Measurements from ENCODE around the gene STAT5A.

The STAT5A gene

DNA sequence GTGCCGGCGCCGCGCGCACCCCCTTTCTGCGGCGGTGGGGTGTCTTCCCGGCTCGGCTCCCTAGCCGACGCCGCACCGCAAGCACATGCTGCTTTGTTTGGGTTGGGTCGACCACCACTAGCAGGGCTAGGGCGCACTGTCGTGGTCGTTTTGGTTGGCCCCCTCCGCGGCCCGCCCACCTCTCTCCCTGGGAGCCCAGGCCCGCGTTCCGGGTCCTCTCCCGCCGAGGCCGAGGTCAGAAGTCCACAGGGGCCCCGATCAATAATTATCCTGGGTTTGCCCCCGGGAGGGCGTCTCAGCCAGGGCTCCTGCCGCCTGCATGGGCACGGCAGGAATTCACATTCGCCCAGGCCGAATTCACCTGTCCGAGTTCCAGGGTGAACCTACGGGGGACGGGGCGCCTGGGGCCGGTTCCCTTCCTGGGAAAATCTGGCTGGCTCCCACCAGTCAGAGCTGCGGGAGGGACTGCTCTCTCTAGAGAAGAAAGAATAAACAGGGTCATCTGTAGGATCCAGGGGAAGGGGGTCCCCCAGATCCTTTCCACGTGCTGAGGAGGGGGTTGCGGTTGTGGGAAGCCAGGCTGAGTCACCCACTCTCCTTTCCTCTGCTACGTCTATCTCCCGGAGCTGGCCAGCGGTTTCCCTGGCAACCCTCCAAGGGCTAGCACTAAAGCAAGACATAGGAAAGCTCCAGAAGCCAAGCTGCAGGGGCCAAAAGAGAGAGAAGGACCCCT is 11.5 kb upstream of the STAT5A start (continued):
- TF ChIP-seq ZBTB8A (tag by site-specific recombination; IDR thresholded peaks at IDR 0.05) = peak; percentile 58; the same call in 1 of the 2 replicates
- TF ChIP-seq ZEB2 (tag by site-specific recombination; IDR thresholded peaks at IDR 0.05) = peak; percentile 34; the same call in 1 of the 2 replicates
- peak; percentile 40; the same call in 1 of the 2 replicates for TF ChIP-seq KLF9 (tag by site-specific recombination; IDR thresholded peaks at IDR 0.05; ENCODE audit: low read depth)
- TF ChIP-seq ZNF560 (tag by site-specific recombination; IDR thresholded peaks at IDR 0.05; ENCODE audit: borderline replicate concordance) = no peak
- 0 out of 2 replicates have a peak, but pooled peaks have one; percentile 21 for TF ChIP-seq ZNF423 (tag by site-specific recombination; IDR thresholded peaks at IDR 0.05)
- TF ChIP-seq ZNF341 (tag by site-specific recombination; IDR thresholded peaks at IDR 0.05; ENCODE audit: low read depth) = peak; percentile 40; the same call in 1 of the 2 replicates
- TF ChIP-seq ZNF335 (tag by site-specific recombination; conservative IDR thresholded peaks at IDR 0.05) = peak; percentile 97
- no peak for TF ChIP-seq ZNF266 (tag by site-specific recombination; IDR thresholded peaks at IDR 0.05; ENCODE audit: low read depth)
- TF ChIP-seq, protein P1, sequence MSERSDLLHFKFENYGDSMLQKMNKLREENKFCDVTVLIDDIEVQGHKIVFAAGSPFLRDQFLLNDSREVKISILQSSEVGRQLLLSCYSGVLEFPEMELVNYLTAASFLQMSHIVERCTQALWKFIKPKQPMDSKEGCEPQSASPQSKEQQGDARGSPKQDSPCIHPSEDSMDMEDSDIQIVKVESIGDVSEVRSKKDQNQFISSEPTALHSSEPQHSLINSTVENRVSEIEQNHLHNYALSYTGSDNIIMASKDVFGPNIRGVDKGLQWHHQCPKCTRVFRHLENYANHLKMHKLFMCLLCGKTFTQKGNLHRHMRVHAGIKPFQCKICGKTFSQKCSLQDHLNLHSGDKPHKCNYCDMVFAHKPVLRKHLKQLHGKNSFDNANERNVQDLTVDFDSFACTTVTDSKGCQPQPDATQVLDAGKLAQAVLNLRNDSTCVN (tag by site-specific recombination; optimal IDR thresholded peaks at IDR 0.05) = peak; percentile 56
- TF ChIP-seq HOXC10 (CRISPR knock-in tag; IDR thresholded peaks at IDR 0.05) = no peak
- TF ChIP-seq GLIS1 (tag by site-specific recombination; IDR thresholded peaks at IDR 0.05) = peak; percentile 95
- no peak for TF ChIP-seq MYNN (tag by site-specific recombination; IDR thresholded peaks at IDR 0.05; ENCODE audit: borderline replicate concordance)
- no peak for TF ChIP-seq ZBTB7A (tag by site-specific recombination; IDR thresholded peaks at IDR 0.05; ENCODE audit: low read depth)
- TF ChIP-seq ZSCAN30 (tag by site-specific recombination; IDR thresholded peaks at IDR 0.05) = 0 out of 2 replicates have a peak, but pooled peaks have one; percentile 10
- TF ChIP-seq ZNF621 (tag by site-specific recombination; IDR thresholded peaks at IDR 0.05) = no peak
- TF ChIP-seq ZNF629 (tag by site-specific recombination; IDR thresholded peaks at IDR 0.05) = peak; percentile 17; the same call in 1 of the 2 replicates
- TF ChIP-seq ZNF391 (tag by site-specific recombination; IDR thresholded peaks at IDR 0.05; ENCODE audit: borderline replicate concordance, low read depth) = no peak
- peak; percentile 6; the same call in 1 of the 2 replicates for TF ChIP-seq IKZF3 (tag by site-specific recombination; IDR thresholded peaks at IDR 0.05)
- TF ChIP-seq, protein P2, sequence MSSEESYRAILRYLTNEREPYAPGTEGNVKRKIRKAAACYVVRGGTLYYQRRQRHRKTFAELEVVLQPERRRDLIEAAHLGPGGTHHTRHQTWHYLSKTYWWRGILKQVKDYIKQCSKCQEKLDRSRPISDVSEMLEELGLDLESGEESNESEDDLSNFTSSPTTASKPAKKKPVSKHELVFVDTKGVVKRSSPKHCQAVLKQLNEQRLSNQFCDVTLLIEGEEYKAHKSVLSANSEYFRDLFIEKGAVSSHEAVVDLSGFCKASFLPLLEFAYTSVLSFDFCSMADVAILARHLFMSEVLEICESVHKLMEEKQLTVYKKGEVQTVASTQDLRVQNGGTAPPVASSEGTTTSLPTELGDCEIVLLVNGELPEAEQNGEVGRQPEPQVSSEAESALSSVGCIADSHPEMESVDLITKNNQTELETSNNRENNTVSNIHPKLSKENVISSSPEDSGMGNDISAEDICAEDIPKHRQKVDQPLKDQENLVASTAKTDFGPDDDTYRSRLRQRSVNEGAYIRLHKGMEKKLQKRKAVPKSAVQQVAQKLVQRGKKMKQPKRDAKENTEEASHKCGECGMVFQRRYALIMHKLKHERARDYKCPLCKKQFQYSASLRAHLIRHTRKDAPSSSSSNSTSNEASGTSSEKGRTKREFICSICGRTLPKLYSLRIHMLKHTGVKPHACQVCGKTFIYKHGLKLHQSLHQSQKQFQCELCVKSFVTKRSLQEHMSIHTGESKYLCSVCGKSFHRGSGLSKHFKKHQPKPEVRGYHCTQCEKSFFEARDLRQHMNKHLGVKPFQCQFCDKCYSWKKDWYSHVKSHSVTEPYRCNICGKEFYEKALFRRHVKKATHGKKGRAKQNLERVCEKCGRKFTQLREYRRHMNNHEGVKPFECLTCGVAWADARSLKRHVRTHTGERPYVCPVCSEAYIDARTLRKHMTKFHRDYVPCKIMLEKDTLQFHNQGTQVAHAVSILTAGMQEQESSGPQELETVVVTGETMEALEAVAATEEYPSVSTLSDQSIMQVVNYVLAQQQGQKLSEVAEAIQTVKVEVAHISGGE (tag by site-specific recombination; conservative IDR thresholded peaks at IDR 0.05; ENCODE audit: low read depth) = 0 out of 2 replicates have a peak, but pooled peaks have one; percentile 18
- TF ChIP-seq ZBTB48 (tag by site-specific recombination; IDR thresholded peaks at IDR 0.05) = 0 out of 2 replicates have a peak, but pooled peaks have one; percentile 24
- no peak for TF ChIP-seq ZNF791 (tag by site-specific recombination; IDR thresholded peaks at IDR 0.05)
- TF ChIP-seq, protein P3, sequence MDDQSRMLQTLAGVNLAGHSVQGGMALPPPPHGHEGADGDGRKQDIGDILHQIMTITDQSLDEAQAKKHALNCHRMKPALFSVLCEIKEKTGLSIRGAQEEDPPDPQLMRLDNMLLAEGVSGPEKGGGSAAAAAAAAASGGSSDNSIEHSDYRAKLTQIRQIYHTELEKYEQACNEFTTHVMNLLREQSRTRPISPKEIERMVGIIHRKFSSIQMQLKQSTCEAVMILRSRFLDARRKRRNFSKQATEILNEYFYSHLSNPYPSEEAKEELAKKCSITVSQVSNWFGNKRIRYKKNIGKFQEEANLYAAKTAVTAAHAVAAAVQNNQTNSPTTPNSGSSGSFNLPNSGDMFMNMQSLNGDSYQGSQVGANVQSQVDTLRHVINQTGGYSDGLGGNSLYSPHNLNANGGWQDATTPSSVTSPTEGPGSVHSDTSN (CRISPR knock-in tag; IDR thresholded peaks at IDR 0.05) = no peak
- TF ChIP-seq, protein P4, sequence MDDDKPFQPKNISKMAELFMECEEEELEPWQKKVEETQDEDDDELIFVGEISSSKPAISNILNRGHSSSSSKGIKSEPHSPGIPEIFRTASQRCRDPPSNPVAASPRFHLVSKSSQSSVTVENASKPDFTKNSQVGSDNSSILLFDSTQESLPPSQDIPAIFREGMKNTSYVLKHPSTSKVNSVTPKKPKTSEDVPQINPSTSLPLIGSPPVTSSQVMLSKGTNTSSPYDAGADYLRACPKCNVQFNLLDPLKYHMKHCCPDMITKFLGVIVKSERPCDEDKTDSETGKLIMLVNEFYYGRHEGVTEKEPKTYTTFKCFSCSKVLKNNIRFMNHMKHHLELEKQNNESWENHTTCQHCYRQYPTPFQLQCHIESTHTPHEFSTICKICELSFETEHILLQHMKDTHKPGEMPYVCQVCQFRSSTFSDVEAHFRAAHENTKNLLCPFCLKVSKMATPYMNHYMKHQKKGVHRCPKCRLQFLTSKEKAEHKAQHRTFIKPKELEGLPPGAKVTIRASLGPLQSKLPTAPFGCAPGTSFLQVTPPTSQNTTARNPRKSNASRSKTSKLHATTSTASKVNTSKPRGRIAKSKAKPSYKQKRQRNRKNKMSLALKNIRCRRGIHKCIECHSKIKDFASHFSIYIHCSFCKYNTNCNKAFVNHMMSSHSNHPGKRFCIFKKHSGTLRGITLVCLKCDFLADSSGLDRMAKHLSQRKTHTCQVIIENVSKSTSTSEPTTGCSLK (tag by site-specific recombination; IDR thresholded peaks at IDR 0.05) = no peak
- TF ChIP-seq ZFP3 (tag by site-specific recombination; IDR thresholded peaks at IDR 0.05; ENCODE audit: low read depth) = no peak
- peak; percentile 35 for TF ChIP-seq ZFHX2 (tag by site-specific recombination; conservative IDR thresholded peaks at IDR 0.05)
- TF ChIP-seq ZNF223 (tag by site-specific recombination; IDR thresholded peaks at IDR 0.05) = 0 out of 2 replicates have a peak, but pooled peaks have one; percentile 13
- no peak for TF ChIP-seq ZNF707 (tag by site-specific recombination; IDR thresholded peaks at IDR 0.05)
- TF ChIP-seq, protein P5, sequence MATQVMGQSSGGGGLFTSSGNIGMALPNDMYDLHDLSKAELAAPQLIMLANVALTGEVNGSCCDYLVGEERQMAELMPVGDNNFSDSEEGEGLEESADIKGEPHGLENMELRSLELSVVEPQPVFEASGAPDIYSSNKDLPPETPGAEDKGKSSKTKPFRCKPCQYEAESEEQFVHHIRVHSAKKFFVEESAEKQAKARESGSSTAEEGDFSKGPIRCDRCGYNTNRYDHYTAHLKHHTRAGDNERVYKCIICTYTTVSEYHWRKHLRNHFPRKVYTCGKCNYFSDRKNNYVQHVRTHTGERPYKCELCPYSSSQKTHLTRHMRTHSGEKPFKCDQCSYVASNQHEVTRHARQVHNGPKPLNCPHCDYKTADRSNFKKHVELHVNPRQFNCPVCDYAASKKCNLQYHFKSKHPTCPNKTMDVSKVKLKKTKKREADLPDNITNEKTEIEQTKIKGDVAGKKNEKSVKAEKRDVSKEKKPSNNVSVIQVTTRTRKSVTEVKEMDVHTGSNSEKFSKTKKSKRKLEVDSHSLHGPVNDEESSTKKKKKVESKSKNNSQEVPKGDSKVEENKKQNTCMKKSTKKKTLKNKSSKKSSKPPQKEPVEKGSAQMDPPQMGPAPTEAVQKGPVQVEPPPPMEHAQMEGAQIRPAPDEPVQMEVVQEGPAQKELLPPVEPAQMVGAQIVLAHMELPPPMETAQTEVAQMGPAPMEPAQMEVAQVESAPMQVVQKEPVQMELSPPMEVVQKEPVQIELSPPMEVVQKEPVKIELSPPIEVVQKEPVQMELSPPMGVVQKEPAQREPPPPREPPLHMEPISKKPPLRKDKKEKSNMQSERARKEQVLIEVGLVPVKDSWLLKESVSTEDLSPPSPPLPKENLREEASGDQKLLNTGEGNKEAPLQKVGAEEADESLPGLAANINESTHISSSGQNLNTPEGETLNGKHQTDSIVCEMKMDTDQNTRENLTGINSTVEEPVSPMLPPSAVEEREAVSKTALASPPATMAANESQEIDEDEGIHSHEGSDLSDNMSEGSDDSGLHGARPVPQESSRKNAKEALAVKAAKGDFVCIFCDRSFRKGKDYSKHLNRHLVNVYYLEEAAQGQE (tag by site-specific recombination; IDR thresholded peaks at IDR 0.05) = peak; percentile 69
